ENCODE data around the gene ESRRB. TPM values are rescaled to one million over a fixed set of nuclear protein-coding genes. Genes with fewer than 3 reads are reported as not detected.

Gene ESRRB
- 0.03 TPM in 1 of 2 replicates, not detected in the other for total RNA-seq (2014; rRNA removed; shearing (Covaris generic); ENCODE audit: low replicate concordance)

GRCh38 chr14:76375947-76376404, at the start of gene ESRRB:
TSS of gene ESRRB (plus strand) at chr14:76376137. CDS start at chr14:76376402, 265 bp downstream.
- Histone ChIP-seq H3K9me3 (no peaks in the 10 kb centered on the region), H3K36me3 (no peaks in the 10 kb centered on the region), H3K27me3 (peaks cover 25% of the 10 kb centered on the region), H3K4me3 (no peak within 1 kb of the TSS)
- DNase-seq: no peak

DNA sequence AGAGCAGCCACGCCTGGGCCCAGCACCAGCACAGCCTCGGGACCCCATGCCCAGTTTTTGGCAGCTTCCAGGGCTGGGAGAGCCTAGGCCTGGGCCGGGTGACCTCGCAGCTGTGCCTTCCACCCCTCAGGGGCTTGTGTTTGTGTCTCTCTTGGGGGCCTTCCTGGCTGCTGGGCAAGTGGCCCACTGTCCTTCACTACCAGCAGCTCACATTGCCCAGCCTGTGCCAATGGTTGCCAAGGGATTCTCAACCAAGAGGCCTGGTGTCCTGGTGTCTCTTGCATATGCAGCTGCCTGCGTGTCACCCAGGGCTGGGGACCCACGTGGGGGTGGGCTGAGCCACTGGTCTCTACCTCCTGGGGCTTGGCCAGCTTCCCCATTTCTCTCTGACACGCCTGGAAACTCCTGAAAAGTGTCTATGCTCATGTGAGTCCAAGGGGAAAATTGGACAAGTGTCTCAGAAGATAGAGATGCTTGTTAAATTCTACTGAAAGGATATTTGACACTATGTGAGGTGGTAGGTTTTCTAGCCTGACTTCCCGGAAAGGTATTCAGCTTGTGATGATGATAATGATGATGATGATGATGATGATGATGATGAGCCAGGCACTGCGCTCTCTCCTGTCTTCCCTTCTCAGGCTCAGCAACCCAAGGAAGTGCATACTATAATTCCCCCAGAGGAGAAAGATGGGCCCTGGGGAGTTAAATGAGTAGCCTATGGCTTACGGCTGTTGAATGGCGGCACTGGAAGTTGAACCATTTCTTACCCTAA, 48.8 kb upstream of the ESRRB start:
- no peak for DNase-seq
- H3K4me3 ChIP-seq: no peak overlapping the region
- H3K36me3 ChIP-seq: no peaks in the 10 kb centered on the region
- no peaks in the 10 kb centered on the region for H3K9me3 ChIP-seq
- H3K27me3 ChIP-seq: no peaks in the 10 kb centered on the region

GRCh38 chr14:76328457-76329137, 47.3 kb upstream of the ESRRB start:
- H3K4me3 ChIP-seq: no peak overlapping the region
- no peaks in the 10 kb centered on the region for H3K9me3 ChIP-seq
- H3K27me3 ChIP-seq: no peaks in the 10 kb centered on the region
- DNase-seq: no peak
- no peaks in the 10 kb centered on the region for H3K36me3 ChIP-seq

GRCh38 chr14:76329154-76329928, 46.6 kb upstream of the ESRRB start:
- H3K27me3 ChIP-seq: no peaks in the 10 kb centered on the region
- H3K9me3 ChIP-seq: no peaks in the 10 kb centered on the region
- H3K4me3 ChIP-seq: no peak overlapping the region
- no peak for DNase-seq
- no peaks in the 10 kb centered on the region for H3K36me3 ChIP-seq

DNA sequence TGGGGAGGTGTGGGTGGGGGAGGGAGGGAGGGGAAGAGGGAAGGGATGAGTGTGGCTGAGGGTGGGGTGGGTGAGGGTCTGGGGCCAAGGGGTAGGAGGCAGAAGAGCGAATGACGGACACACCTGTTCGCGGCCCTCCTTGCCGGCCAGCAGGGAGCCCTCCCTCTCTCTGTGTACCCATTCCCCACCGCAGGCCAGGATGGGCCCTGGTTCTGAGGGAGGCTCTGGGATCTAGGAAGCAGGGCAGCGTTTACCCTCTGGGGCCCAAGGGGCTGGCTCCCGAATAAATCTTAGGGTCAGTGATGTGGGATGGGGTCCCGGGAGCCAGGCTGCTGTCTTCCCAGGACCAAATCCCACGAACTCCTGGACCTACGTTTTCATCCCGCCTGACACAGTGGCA, 46.0 kb upstream of the ESRRB start:
- no peak overlapping the region for H3K4me3 ChIP-seq
- no peaks in the 10 kb centered on the region for H3K27me3 ChIP-seq
- no peak for DNase-seq
- no peaks in the 10 kb centered on the region for H3K9me3 ChIP-seq
- H3K36me3 ChIP-seq: no peaks in the 10 kb centered on the region

GRCh38 chr14:76330411-76331327, 45.3 kb upstream of the ESRRB start:
- no peaks in the 10 kb centered on the region for H3K9me3 ChIP-seq
- DNase-seq: no peak

DNA sequence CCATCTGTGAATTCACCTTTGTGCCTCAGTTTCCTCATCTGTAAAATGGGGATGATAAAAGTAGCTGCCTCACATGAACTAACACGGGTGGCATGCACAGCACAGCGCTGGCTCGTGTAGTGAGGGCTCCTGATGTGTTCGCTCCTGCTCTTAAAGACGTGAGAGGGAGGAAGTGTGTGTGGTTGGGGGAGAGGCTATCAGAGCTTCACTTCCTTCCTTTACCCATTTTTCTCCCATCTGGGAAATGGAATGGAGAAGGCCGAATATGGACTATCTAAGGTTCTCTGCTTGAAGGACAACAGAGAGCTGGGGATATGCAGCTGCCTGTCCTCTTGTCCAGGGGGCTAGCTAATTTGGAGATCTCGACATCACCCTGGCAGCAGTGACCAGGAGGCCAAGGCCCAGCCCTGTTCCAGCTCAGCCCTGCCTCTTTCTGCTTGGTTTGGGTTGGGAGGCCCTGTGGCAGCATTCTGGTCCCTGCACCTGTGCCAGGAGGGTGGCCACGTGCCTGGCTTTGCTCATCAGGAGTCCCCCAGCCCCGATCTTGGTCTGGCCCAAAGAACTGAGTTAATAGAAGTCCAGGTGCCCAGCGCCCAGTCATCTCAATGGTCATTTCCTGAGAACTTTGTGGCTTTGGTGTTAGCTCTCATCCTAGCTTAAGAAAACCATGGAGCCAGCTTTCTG, 44.5 kb upstream of the ESRRB start:
- no peaks in the 10 kb centered on the region for H3K9me3 ChIP-seq
- H3K36me3 ChIP-seq: no peaks in the 10 kb centered on the region
- no peak for DNase-seq
- H3K27me3 ChIP-seq: no peaks in the 10 kb centered on the region
- no peak overlapping the region for H3K4me3 ChIP-seq

More at GRCh38 chr14:76330411-76331327, 45.3 kb upstream of the ESRRB start:
- Histone ChIP-seq H3K27me3 (no peaks in the 10 kb centered on the region), H3K36me3 (no peaks in the 10 kb centered on the region), H3K4me3 (no peak overlapping the region)

DNA sequence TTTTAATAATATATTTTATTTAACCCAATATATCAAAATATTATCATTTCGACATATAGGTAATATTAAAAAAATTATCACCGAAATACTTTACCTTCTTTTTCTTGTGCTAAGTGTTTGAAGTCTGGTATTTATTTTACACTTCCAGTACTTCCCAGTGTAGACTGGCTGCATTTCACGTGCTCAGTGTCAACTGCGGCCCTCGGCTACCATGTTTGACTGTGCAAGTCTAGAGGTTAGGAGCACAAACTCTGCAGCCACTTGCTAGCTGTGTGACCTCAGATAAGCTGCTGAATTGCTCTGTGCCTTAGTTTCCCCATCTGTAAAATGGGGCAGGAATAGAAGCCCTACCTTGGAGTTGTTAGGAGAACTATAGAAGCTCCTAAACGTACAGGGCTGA, 42.3 kb upstream of the ESRRB start:
- Histone ChIP-seq H3K27me3 (no peaks in the 10 kb centered on the region), H3K4me3 (no peak overlapping the region), H3K9me3 (no peaks in the 10 kb centered on the region), H3K36me3 (no peaks in the 10 kb centered on the region)
- no peak for DNase-seq

GRCh38 chr14:76334316-76334715, 41.6 kb upstream of the ESRRB start:
- no peaks in the 10 kb centered on the region for H3K27me3 ChIP-seq
- no peak overlapping the region for H3K4me3 ChIP-seq
- DNase-seq: no peak

GRCh38 chr14:76336876-76337275, 39.1 kb upstream of the ESRRB start:
- H3K4me3 ChIP-seq: no peak overlapping the region
- H3K27me3 ChIP-seq: no peaks in the 10 kb centered on the region
- no peak for DNase-seq
- no peaks in the 10 kb centered on the region for H3K36me3 ChIP-seq
- no peaks in the 10 kb centered on the region for H3K9me3 ChIP-seq

More at GRCh38 chr14:76334316-76334715, 41.6 kb upstream of the ESRRB start:
- Histone ChIP-seq H3K36me3 (no peaks in the 10 kb centered on the region), H3K9me3 (no peaks in the 10 kb centered on the region)

DNA sequence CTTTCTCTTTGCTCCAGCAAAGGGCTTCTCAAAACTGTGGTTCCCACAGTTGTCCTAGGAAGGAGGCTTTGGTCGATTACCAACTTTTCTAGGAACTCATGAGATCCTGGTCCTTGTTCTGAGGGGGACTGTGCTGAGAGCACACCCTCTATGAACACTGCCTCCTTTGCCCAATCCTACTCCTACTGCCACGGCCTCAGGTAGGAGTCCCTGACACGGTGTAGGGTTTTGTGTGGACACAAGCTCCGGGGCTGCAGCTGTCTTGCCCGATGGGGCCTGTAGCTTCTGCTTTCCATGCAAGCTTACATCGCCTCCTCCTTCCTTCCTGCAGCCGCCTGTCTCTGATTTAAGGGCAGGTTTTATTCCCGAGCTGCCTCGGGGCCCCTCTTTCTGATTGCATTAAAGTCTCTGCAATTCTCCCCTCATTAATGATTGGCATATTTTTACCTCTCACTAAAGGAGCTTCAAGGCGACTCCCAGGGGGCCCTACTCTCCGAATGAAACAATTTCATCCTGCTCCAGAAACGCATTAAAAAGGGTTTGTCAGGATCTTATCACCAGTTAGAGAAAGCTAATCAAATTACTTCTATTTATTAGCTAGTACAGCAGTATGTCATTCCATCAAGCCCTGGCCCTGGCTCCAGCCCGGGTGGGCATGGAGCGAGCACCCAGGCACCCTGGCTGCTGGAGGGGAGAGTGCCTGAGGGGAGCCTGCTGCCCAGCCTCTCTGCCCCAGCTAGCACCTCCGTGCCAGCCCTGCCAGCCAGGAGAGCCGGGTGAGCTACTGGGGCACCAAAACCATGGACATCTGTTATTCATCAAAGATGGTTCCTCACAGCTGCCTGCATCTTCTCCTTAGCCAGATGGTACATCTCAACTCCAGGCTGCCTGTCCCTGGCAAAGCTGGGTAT, 38.0 kb upstream of the ESRRB start:
- no peak for DNase-seq
- Histone ChIP-seq H3K36me3 (no peaks in the 10 kb centered on the region), H3K9me3 (no peaks in the 10 kb centered on the region), H3K27me3 (no peaks in the 10 kb centered on the region), H3K4me3 (no peak overlapping the region)

DNA sequence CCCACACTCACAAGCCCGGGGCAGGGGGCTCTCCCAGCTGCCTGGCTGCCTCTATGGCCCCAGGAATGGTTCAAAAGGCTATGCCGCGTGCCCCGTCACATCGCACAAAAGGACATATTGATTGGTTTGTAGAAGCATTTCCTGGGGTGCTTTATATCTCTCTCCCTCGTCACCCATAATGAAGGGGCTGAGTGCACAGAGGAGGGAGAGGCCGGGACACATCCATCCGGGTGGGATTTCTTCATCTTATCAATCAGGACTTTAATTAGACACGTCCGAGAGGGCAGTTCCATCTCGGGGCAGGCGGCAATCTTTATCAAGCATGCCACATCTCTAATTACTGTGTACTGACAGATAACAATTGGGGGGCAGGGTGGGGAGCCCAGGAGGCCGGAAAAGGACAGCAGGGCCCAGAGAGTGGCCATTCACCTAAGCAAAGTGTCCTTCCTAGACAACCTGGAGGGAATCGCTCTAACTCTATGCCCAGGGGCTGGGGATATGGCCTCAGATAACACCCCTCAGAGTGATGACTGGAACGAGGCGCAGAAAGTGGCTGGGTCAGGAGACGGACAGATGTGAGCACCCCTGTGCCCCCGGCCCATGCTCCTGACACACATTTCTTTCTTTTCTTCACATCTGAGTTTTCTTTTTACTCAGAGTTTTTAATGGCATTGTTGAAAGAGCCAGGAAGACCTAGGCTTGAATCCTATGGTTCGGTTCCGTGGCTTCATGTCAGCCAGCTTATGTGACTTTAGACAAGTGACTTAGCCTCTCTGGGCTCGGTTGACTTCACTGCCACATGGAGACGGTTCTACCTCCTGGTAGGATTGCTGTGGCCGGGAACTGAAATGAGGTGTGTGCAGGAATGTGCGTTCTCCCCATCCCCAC, 36.0 kb upstream of the ESRRB start:
- H3K36me3 ChIP-seq: no peaks in the 10 kb centered on the region
- DNase-seq: no peak
- no peaks in the 10 kb centered on the region for H3K9me3 ChIP-seq
- H3K27me3 ChIP-seq: no peaks in the 10 kb centered on the region
- H3K4me3 ChIP-seq: no peak overlapping the region

- no peak for DNase-seq
- no peak overlapping the region for H3K4me3 ChIP-seq
- H3K27me3 ChIP-seq: no peaks in the 10 kb centered on the region
- H3K36me3 ChIP-seq: no peaks in the 10 kb centered on the region
- H3K9me3 ChIP-seq: no peaks in the 10 kb centered on the region
These were observed 32.6 kb upstream of the ESRRB start for GRCh38 chr14:76343386-76343785.
